Esophagus (tissue), 2 donors: ENCODE measurements around the gene DNAH8. TPM values are rescaled to one million over a fixed set of nuclear protein-coding genes. Genes with fewer than 3 reads are reported as not detected.

Experiments used
- H3K27ac ChIP-seq, 2 donors: one replicate each; pipeline ENCODE4 v1.5.1; 2013; ENCODE audit warnings: low read depth in 2 of 2, mild to moderate bottlenecking in 2 of 2, inconsistent platforms in 1 of 2, low read length in 1 of 2, moderate library complexity in 1 of 2
- H3K27me3 ChIP-seq, 2 donors: one replicate each; pipeline ENCODE4 v1.6.1; 2013; ENCODE audit warnings: low read length in 2 of 2, control low read depth in 1 of 2, mild to moderate bottlenecking in 1 of 2; ENCODE audit not compliant: insufficient read depth in 2 of 2, control insufficient read depth in 1 of 2
- H3K36me3 ChIP-seq, 2 donors: one replicate each; pipeline ENCODE4 v1.6.1; 2013; ENCODE audit warnings: low read length in 1 of 2; ENCODE audit not compliant: control insufficient read depth in 2 of 2, insufficient read depth in 2 of 2
- H3K4me1 ChIP-seq, 2 donors: one replicate each; pipeline ENCODE4 v1.6.1; 2013; ENCODE audit warnings: low read length in 1 of 2; ENCODE audit not compliant: control insufficient read depth in 2 of 2, insufficient read depth in 2 of 2
- H3K4me3 ChIP-seq, 2 donors: one replicate each; pipeline ENCODE4 v1.5.1; 2013; ENCODE audit warnings: low read length in 2 of 2, mild to moderate bottlenecking in 2 of 2, low read depth in 1 of 2, moderate library complexity in 1 of 2
- H3K9me3 ChIP-seq, 2 donors: one replicate each; pipeline ENCODE4 v1.6.1; 2013; ENCODE audit warnings: mild to moderate bottlenecking in 2 of 2, low read depth in 1 of 2, low read length in 1 of 2, moderate library complexity in 1 of 2; ENCODE audit not compliant: control insufficient read depth in 2 of 2, insufficient read depth in 1 of 2
- WGBS, 2 donors: extraction: QIAGEN DNeasy Blood & Tissue Kit; methylation state at CpG; one replicate each; pipeline ENCODE4 v1.1.7; 2013; 5-methylcytosine and 5-hydroxymethylcytosine counted together
- polyA plus RNA-seq, 2 donors: library from polyadenylated mRNA; stranded (reverse); fragments of 200-250 nt; gene quantifications; one replicate each; pipeline ENCODE4 v1.2.3, GENCODE V29; 2013
- donor health status: healthy with polysubstance abuse.
- donor health status: Bipolar disorder and iron deficiency.

The DNAH8 gene
- polyA plus RNA-seq, 2 donors: under 0.01 TPM

DNA sequence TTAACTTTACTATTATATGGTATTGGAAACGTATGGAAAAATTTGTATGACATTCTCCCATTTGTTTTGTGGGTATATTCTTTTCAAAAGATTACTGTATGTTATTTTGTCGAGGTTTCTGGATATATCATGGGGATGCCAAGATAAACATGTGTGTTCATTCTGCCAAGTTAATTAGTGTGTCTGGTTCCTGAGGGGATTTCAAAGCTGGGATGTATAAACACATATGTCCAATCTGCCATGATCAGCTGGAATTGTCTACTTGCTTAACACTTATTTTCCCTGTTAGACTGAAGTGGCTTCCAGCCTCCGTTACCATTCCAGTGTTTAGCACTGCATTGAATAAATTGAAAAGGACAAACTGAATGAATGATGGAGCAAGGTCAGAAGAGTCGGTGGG, 86.2 kb downstream of the DNAH8 start:
- WGBS, 2 donors: 47 to 59% methylated on average over 4 of the region's 4 CpGs
- Histone ChIP-seq H3K27me3 (peaks cover 0 to 5% of the 10 kb centered on the region in 2 donors), H3K4me1 (no peaks in the 10 kb centered on the region), H3K27ac (no peak overlapping the region), H3K4me3 (no peak overlapping the region), H3K36me3 (no peaks in the 10 kb centered on the region), H3K9me3 (no peaks in the 10 kb centered on the region)

- H3K36me3 ChIP-seq: no peaks in the 10 kb centered on the region
- H3K4me3 ChIP-seq: no peak overlapping the region
- no peaks in the 10 kb centered on the region for H3K9me3 ChIP-seq
- no peaks in the 10 kb centered on the region for H3K4me1 ChIP-seq
- peaks cover 0 to 5% of the 10 kb centered on the region in 2 donors for H3K27me3 ChIP-seq
- H3K27ac ChIP-seq: no peak overlapping the region
Measured at GRCh38 chr6:38802497-38802896, 87.4 kb downstream of the DNAH8 start.

DNA sequence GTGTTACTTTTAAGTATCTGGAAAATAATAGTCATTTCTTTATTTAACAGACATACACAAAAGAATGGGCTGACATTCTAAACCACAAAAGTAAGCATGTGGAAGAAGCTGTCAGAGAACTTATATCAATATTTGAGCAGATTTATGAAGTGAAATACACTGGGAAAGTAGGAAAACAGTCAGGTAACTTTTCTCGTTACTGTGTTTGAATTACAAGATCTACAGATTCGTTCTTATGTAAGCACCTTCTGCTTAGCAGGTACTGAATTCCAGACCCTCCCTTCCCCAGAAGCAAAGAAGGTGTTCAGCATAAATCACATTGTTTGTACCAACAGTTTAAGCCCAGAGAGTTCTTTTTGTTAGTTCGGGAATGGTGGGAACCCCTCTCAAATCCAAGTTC, 88.0 kb downstream of the DNAH8 start:
- Histone ChIP-seq H3K27ac (no peak overlapping the region), H3K4me3 (no peak overlapping the region), H3K9me3 (no peaks in the 10 kb centered on the region), H3K4me1 (no peaks in the 10 kb centered on the region), H3K27me3 (peaks cover 0 to 5% of the 10 kb centered on the region in 2 donors), H3K36me3 (no peaks in the 10 kb centered on the region)
- 66 to 71% methylated on average over 3 of the region's 3 CpGs for WGBS, 2 donors

GRCh38 chr6:38804358-38804757, 89.2 kb downstream of the DNAH8 start:
- no peaks in the 10 kb centered on the region for H3K9me3 ChIP-seq
- no peak overlapping the region for H3K4me3 ChIP-seq
- 65 to 70% methylated on average over 4 of the region's 4 CpGs for WGBS, 2 donors
- no peaks in the 10 kb centered on the region for H3K36me3 ChIP-seq
- peaks cover 0 to 5% of the 10 kb centered on the region in 2 donors for H3K27me3 ChIP-seq
- H3K4me1 ChIP-seq: no peaks in the 10 kb centered on the region
- H3K27ac ChIP-seq: no peak overlapping the region

GRCh38 chr6:38805127-38805655, 90.1 kb downstream of the DNAH8 start:
- H3K27me3 ChIP-seq: peaks cover 0 to 5% of the 10 kb centered on the region in 2 donors
- WGBS, 2 donors: 75 to 78% methylated on average over 4 of the region's 4 CpGs
- H3K36me3 ChIP-seq: no peaks in the 10 kb centered on the region
- no peaks in the 10 kb centered on the region for H3K9me3 ChIP-seq
- H3K27ac ChIP-seq: no peak overlapping the region
- H3K4me3 ChIP-seq: no peak overlapping the region
- no peaks in the 10 kb centered on the region for H3K4me1 ChIP-seq

- no peak overlapping the region for H3K4me3 ChIP-seq
- peaks cover 0 to 5% of the 10 kb centered on the region in 2 donors for H3K27me3 ChIP-seq
- no peaks in the 10 kb centered on the region for H3K9me3 ChIP-seq
- no peaks in the 10 kb centered on the region for H3K4me1 ChIP-seq
- 41 to 56% methylated on average over 2 of the region's 2 CpGs for WGBS, 2 donors
- no peak overlapping the region for H3K27ac ChIP-seq
- H3K36me3 ChIP-seq: no peaks in the 10 kb centered on the region
Measured at GRCh38 chr6:38805692-38806091, 90.6 kb downstream of the DNAH8 start.

GRCh38 chr6:38806271-38806670, 91.2 kb downstream of the DNAH8 start:
- peaks cover 0 to 5% of the 10 kb centered on the region in 2 donors for H3K27me3 ChIP-seq
- H3K27ac ChIP-seq: no peak overlapping the region
- no peak overlapping the region for H3K4me3 ChIP-seq
- no peaks in the 10 kb centered on the region for H3K36me3 ChIP-seq
- H3K9me3 ChIP-seq: no peaks in the 10 kb centered on the region
- WGBS, 2 donors: 66 to 68% methylated on average over 2 of the region's 2 CpGs
- no peaks in the 10 kb centered on the region for H3K4me1 ChIP-seq

DNA sequence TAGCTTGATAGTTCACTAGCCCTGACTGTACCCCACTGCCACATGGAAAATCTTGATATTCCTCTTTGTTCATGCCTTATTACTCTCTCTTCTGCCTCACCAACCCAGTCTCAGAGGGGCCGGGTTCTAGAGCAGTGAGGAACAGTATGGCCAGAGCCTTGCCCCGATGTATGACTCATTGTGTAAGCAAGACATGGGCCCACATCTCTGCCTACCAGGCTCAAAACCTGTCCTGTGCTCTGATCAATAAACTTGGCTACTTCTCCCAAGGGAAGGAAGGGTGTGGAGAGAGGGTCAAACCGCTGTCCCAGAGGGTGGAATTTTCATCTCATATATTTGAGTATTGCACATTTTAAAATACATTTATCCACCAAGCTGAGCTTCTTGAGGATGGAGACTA, 91.7 kb downstream of the DNAH8 start:
- no peaks in the 10 kb centered on the region for H3K27me3 ChIP-seq
- H3K36me3 ChIP-seq: no peaks in the 10 kb centered on the region
- no peaks in the 10 kb centered on the region for H3K9me3 ChIP-seq
- H3K4me1 ChIP-seq: no peaks in the 10 kb centered on the region
- H3K4me3 ChIP-seq: no peak overlapping the region
- H3K27ac ChIP-seq: no peak overlapping the region
- 71 to 72% methylated on average over 3 of the region's 3 CpGs for WGBS, 2 donors

- Histone ChIP-seq H3K4me1 (no peaks in the 10 kb centered on the region), H3K27me3 (no peaks in the 10 kb centered on the region), H3K9me3 (no peaks in the 10 kb centered on the region), H3K36me3 (no peaks in the 10 kb centered on the region), H3K4me3 (no peak overlapping the region), H3K27ac (no peak overlapping the region)
- WGBS, 2 donors: 74 to 78% methylated on average over 3 of the region's 3 CpGs
Measured at GRCh38 chr6:38808039-38808438, 92.9 kb downstream of the DNAH8 start.

- H3K9me3 ChIP-seq: no peaks in the 10 kb centered on the region
- no peaks in the 10 kb centered on the region for H3K36me3 ChIP-seq
- H3K4me1 ChIP-seq: no peaks in the 10 kb centered on the region
- no peak overlapping the region for H3K4me3 ChIP-seq
- WGBS, 2 donors: 31 to 36% methylated on average over 5 of the region's 5 CpGs
- H3K27me3 ChIP-seq: no peaks in the 10 kb centered on the region
- H3K27ac ChIP-seq: no peak overlapping the region
Measured at GRCh38 chr6:38813041-38813823, 98.1 kb downstream of the DNAH8 start.
